Spleen (tissue), 11 donors: ENCODE data around the gene ARHGAP20. TPM values are rescaled to one million over a fixed set of nuclear protein-coding genes. Genes with fewer than 3 reads are reported as not detected.

ENCODE experiments used
- DNase-seq: peaks from one replicate; pipeline ENCODE4 v3.0.0-alpha.2; 2020
- H3K27ac ChIP-seq, 8 donors: fragments of 200-600 bp; sonication (generic) in 7 of 8; 1 replicate in 4 of 8; 2 replicates in 4 of 8; pipeline versions ENCODE4 v1.5.0 to v1.8.0; 2016 to 2021; ENCODE audit warnings: inconsistent platforms in 4 of 8, mild to moderate bottlenecking in 4 of 8, moderate library complexity in 1 of 8
- H3K27me3 ChIP-seq, 7 donors: fragments of 200-600 bp; sonication (generic) in 6 of 7; replicated peaks in 1 of 7; 1 replicate in 4 of 7; 2 replicates in 3 of 7; pipeline versions ENCODE4 v1.5.0 to v1.8.0; 2016 to 2021; ENCODE audit warnings: inconsistent platforms in 3 of 7, mild to moderate bottlenecking in 1 of 7
- H3K36me3 ChIP-seq, 6 donors: fragments of 200-600 bp; sonication (generic) in 5 of 6; 1 replicate in 4 of 6; 2 replicates in 2 of 6; pipeline versions ENCODE4 v1.5.0 to v1.8.0; 2016 to 2021; ENCODE audit warnings: inconsistent platforms in 2 of 6
- H3K4me1 ChIP-seq, 6 donors: fragments of 200-600 bp; sonication (generic) in 5 of 6; 1 replicate in 3 of 6; 2 replicates in 3 of 6; pipeline versions ENCODE4 v1.5.0 to v1.8.0; 2016 to 2021; ENCODE audit warnings: inconsistent platforms in 3 of 6
- H3K4me3 ChIP-seq, 8 donors: fragments of 200-600 bp; sonication (generic) in 7 of 8; 1 replicate in 4 of 8; 2 replicates in 4 of 8; pipeline versions ENCODE4 v1.5.0 to v1.8.0; 2016 to 2021; ENCODE audit warnings: inconsistent platforms in 4 of 8, mild to moderate bottlenecking in 4 of 8, moderate library complexity in 2 of 8
- H3K9me3 ChIP-seq, 8 donors: fragments of 200-600 bp; sonication (generic) in 7 of 8; 1 replicate in 4 of 8; 2 replicates in 4 of 8; pipeline versions ENCODE4 v1.5.0 to v1.8.0; 2016 to 2021; ENCODE audit warnings: inconsistent platforms in 4 of 8
- POLR2A ChIP-seq, 3 donors: fragments of 450-650 bp; IDR thresholded peaks; one replicate each; pipeline ENCODE4 v1.5.1; 2017; ENCODE audit warnings: antibody characterized with exemption in 3 of 3, mild to moderate bottlenecking in 1 of 3
- POLR2AphosphoS5 ChIP-seq, 3 donors: sonication (generic); formaldehyde crosslinking; IDR thresholded peaks; one replicate each; pipeline ENCODE4 v1.5.1; 2017; ENCODE audit warnings: antibody characterized with exemption in 3 of 3
- WGBS, 5 donors: extraction: QIAGEN DNeasy Blood & Tissue Kit in 3 of 5; methylation state at CpG; one replicate each; pipeline versions ENCODE4 v1.1.5 to v1.1.7; 2013 to 2018; 5-methylcytosine and 5-hydroxymethylcytosine counted together
- intact Hi-C: fragments of 100-400 bp; cut with DNase I; formaldehyde crosslinking; loops from one replicate; pipeline ENCODE4 v1.15.0; 2023; ENCODE audit warnings: low total_unique reads
- polyA plus RNA-seq, 3 donors: library from polyadenylated mRNA; stranded (reverse); fragments of 200-250 nt; gene quantifications; one replicate each; pipeline ENCODE4 v1.2.1, GENCODE V29; 2013
- total RNA-seq, 7 donors: library from RNA; depleted of rRNA in 3 of 7; stranded (reverse); fragments of >200 nt in 3 of 7; fragmentation: NEBNext Ultra II Directional in 4 of 7; extraction: Animal tissue kit (Norgen Biotek cat#: 25700) in 4 of 7; gene quantifications; one replicate each; pipeline versions ENCODE4 v1.1.0 to v1.2.1, GENCODE V29; 2016 to 2021
- TF ChIP-seq, protein P1 (sequence below), 11 experiments: fragments of 200-600 bp in 7 of 11; fragments of 450-650 bp in 4 of 11; sonication (generic) in 4 of 11; IDR thresholded peaks in 8 of 11; conservative IDR thresholded peaks in 3 of 11; 1 replicate in 7 of 11; 2 replicates in 4 of 11; pipeline versions ENCODE4 v1.4.0 to v1.8.0; 2016 to 2021; ENCODE audit warnings: antibody characterized with exemption in 11 of 11, inconsistent platforms in 4 of 11, mild to moderate bottlenecking in 1 of 11
- donor health status: healthy with polysubstance abuse.
- donor health status: DM: no; HTN: no; CAD: no; lungs with moderate emphysema.
- donor health status: DM: no; HTN: no; CAD: no.
- donor health status: Bipolar disorder and iron deficiency.
- donor health status: healthy.
- donor health status: DM: no; HTN: no; CAD: no.
- donor health status: DM: yes; HTN: yes; CAD: no.

Gene ARHGAP20
- total and polyA plus RNA-seq, 10 donors, result 0.15 to 11.0 (median 1.5) TPM

DNA sequence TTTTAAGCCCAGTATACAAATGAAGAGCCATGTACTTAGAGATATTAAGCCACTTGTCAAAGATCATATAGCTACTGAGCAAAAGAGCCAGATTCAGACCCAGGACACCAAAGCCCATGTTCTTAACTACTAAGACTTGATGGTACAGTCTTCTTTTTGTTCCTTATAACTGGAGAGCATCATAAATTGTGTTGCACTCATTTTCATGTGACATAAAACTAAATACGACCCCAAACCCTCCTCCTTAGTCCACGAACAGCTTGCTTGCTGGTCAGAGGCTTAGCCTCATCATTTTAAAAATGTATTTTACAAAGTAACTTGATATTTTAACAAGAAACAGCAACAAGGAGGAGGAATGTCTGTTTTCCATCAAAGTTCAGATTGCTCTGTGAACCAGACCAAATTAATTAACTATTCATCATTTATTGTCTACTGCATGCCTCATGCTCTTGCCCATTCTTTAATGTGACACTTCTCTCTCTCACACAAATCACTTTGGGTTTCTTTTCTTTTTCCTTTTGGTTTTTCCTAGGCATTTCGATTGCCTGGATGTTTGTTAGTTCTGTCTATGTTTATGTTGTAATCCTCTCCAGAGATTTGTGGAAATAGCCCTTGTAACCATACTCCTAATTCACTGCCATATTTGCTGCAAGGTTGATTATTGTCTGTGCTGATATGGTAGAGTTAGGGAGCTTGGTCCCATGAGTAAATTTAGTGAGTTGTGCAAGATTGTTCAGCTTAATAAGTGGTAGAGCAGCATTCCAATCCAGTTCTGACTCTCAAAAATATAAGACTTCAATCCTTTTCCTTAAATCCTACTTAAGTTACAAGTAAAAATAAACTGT is 8.4 kb upstream of the ARHGAP20 start:
- H3K9me3 ChIP-seq, result no peaks in the 10 kb centered on the region
- H3K27me3 ChIP-seq, result no peaks in the 10 kb centered on the region
- intact Hi-C loops, result no loop called here
- H3K4me3 ChIP-seq, result no peak overlapping the region
- DNase-seq, result no peak
- WGBS, 5 donors, result 59 to 73% (median 64%) methylated on average over 3 of the region's 3 CpGs
- no peaks in the 10 kb centered on the region for H3K4me1 ChIP-seq
- TF ChIP-seq POLR2A (IDR thresholded peaks at IDR 0.05) (no peak), POLR2AphosphoS5 (IDR thresholded peaks at IDR 0.05) (no peak)
- TF ChIP-seq, protein P1, sequence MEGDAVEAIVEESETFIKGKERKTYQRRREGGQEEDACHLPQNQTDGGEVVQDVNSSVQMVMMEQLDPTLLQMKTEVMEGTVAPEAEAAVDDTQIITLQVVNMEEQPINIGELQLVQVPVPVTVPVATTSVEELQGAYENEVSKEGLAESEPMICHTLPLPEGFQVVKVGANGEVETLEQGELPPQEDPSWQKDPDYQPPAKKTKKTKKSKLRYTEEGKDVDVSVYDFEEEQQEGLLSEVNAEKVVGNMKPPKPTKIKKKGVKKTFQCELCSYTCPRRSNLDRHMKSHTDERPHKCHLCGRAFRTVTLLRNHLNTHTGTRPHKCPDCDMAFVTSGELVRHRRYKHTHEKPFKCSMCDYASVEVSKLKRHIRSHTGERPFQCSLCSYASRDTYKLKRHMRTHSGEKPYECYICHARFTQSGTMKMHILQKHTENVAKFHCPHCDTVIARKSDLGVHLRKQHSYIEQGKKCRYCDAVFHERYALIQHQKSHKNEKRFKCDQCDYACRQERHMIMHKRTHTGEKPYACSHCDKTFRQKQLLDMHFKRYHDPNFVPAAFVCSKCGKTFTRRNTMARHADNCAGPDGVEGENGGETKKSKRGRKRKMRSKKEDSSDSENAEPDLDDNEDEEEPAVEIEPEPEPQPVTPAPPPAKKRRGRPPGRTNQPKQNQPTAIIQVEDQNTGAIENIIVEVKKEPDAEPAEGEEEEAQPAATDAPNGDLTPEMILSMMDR (IDR thresholded peaks at IDR 0.05 in 8 of 11, conservative IDR thresholded peaks at IDR 0.05 in 3 of 11), result no peak
- no peaks in the 10 kb centered on the region for H3K36me3 ChIP-seq
- H3K27ac ChIP-seq, result no peak overlapping the region

DNA sequence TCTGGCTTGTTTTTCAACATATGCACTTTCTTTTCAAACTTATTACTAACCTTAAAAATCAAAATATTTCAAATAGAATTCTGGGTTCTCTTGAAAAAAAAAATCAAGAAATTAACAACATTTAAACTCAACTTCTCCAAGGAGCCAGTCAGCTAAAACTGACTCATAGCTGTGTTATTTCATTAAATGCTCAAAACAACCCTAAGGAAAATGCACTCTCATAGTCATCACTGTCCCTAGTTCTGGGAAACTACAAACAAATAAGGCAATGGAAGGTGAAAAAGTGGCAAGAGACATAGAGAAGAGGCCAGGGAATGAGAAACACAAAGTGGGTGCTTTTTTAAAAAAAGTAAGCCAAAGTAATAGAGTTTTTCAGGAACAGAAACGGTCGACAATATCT is 4.1 kb upstream of the ARHGAP20 start:
- Histone ChIP-seq H3K4me1 (peaks cover 5 to 22% (median 14%) of the 10 kb centered on the region in 6 donors), H3K27ac (no peak overlapping the region), H3K27me3 (peaks cover 0 to 35% (median 10%) of the 10 kb centered on the region in 7 donors), H3K36me3 (no peaks in the 10 kb centered on the region), H3K9me3 (no peaks in the 10 kb centered on the region), H3K4me3 (no peak overlapping the region)
- no peak for DNase-seq
- WGBS, 5 donors, result 81 to 96% (median 94%) methylated on average over 2 of the region's 2 CpGs
- intact Hi-C loops, result loop anchor here (10.0 kb wide), 1 partner anchor 518 kb away; no protein-coding TSS in a partner anchor
- TF ChIP-seq POLR2A (IDR thresholded peaks at IDR 0.05), result no peak
- TF ChIP-seq POLR2AphosphoS5 (IDR thresholded peaks at IDR 0.05), result no peak
- TF ChIP-seq, protein P1 (IDR thresholded peaks at IDR 0.05 in 8 of 11, conservative IDR thresholded peaks at IDR 0.05 in 3 of 11), result no peak

DNA sequence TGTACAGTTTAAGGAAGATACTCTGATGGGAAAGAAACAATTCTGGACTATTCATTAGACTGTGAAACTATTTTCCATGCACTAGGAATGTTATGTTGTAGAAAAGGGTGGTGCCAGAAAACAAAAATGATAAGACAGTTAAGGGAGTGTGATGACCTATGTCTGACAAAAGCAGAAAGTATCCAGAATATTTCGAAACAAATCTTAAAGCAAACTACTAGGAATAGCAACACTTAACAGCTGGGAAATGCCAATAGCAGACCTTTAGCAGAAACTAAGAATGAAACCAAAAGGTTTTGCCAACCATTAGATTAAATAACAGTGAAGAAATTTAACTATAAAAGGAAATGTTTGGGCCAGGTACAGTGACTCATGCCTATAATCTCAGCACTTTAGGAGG is 3.3 kb upstream of the ARHGAP20 start:
- Histone ChIP-seq H3K27ac (no peak overlapping the region), H3K9me3 (no peaks in the 10 kb centered on the region), H3K4me3 (no peak overlapping the region), H3K27me3 (peaks cover 0 to 44% (median 12%) of the 10 kb centered on the region in 7 donors), H3K36me3 (no peaks in the 10 kb centered on the region), H3K4me1 (peaks cover 5 to 30% (median 22%) of the 10 kb centered on the region in 6 donors)
- intact Hi-C loops, result loop anchor here (10.0 kb wide), 1 partner anchor 519 kb away; no protein-coding TSS in a partner anchor
- DNase-seq, result no peak
- TF ChIP-seq POLR2A (IDR thresholded peaks at IDR 0.05), result no peak
- TF ChIP-seq, protein P1 (IDR thresholded peaks at IDR 0.05 in 8 of 11, conservative IDR thresholded peaks at IDR 0.05 in 3 of 11), result no peak
- TF ChIP-seq POLR2AphosphoS5 (IDR thresholded peaks at IDR 0.05), result no peak
- 52 to 71% (median 69%) methylated on average over 1 of the region's 1 CpG for WGBS, 5 donors

DNA sequence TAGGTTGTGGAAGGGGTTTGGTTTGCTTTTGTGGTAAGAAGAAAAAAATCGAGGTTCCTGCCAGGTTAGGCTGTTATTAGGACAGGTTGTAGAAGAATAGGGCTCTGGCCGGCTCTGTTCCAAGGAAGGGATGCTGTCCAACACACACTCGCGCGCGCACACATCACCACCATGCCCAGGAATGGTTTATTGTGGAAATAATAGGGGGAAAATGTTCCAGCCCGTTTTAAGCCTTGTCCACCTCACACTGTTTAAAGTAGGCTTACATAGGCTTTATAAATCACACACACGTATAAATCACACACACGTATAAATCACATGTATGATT is 1.2 kb upstream of the ARHGAP20 start:
- no peak for DNase-seq

More for the DNA sequence above, 1.2 kb upstream of the ARHGAP20 start:
- Histone ChIP-seq H3K36me3 (no peaks in the 10 kb centered on the region), H3K4me1 (peaks cover 5 to 35% (median 24%) of the 10 kb centered on the region in 6 donors), H3K27ac (peak overlapping the region in 2 of 8 donors; percentile 75 to 82), H3K4me3 (peak overlapping the region in 6 of 8 donors; percentile 47 to 84 (median 66)), H3K27me3 (peaks cover 0 to 64% (median 12%) of the 10 kb centered on the region in 7 donors), H3K9me3 (no peaks in the 10 kb centered on the region)
- intact Hi-C loops, result loop anchor here (10.0 kb wide), 1 partner anchor 521 kb away; no protein-coding TSS in a partner anchor
- WGBS, 5 donors, result 22 to 50% (median 26%) methylated on average over 9 of the region's 9 CpGs
- TF ChIP-seq POLR2AphosphoS5 (IDR thresholded peaks at IDR 0.05) (no peak), POLR2A (IDR thresholded peaks at IDR 0.05) (no peak)
- TF ChIP-seq, protein P1 (IDR thresholded peaks at IDR 0.05 in 8 of 11, conservative IDR thresholded peaks at IDR 0.05 in 3 of 11), result no peak
